ENCODE results near the gene NCAN.

The NCAN gene

GRCh38 chr19:19269952-19270694 lies 58.4 kb downstream of the NCAN start:
- H3K4me3 ChIP-seq (ENCODE audit: low read depth, low read length) = no peak overlapping the region
- no peak for DNase-seq (ENCODE audit: low read depth)
- no peak for TF ChIP-seq CTCF (IDR thresholded peaks at IDR 0.05; ENCODE audit: low read depth, low read length, missing control alignments)

GRCh38 chr19:19270749-19271571 lies 59.2 kb downstream of the NCAN start:
- no peak for TF ChIP-seq CTCF (IDR thresholded peaks at IDR 0.05; ENCODE audit: low read depth, low read length, missing control alignments)
- no peak for DNase-seq (ENCODE audit: low read depth)
- H3K4me3 ChIP-seq (ENCODE audit: low read depth, low read length) = no peak overlapping the region

- no peak for TF ChIP-seq CTCF (IDR thresholded peaks at IDR 0.05; ENCODE audit: low read depth, low read length, missing control alignments)
- H3K4me3 ChIP-seq (ENCODE audit: low read depth, low read length) = no peak overlapping the region
- no peak for DNase-seq (ENCODE audit: low read depth)
Observed at GRCh38 chr19:19271828-19272599, 60.3 kb downstream of the NCAN start.

GRCh38 chr19:19274146-19274545 lies 62.4 kb downstream of the NCAN start:
- no peak for DNase-seq (ENCODE audit: low read depth)
- no peak overlapping the region for H3K4me3 ChIP-seq (ENCODE audit: low read depth, low read length)
- TF ChIP-seq CTCF (IDR thresholded peaks at IDR 0.05; ENCODE audit: low read depth, low read length, missing control alignments) = no peak

- H3K4me3 ChIP-seq (ENCODE audit: low read depth, low read length) = no peak overlapping the region
- no peak for TF ChIP-seq CTCF (IDR thresholded peaks at IDR 0.05; ENCODE audit: low read depth, low read length, missing control alignments)
- DNase-seq (ENCODE audit: low read depth) = no peak
Observed at GRCh38 chr19:19274716-19275565, 63.2 kb downstream of the NCAN start.

GRCh38 chr19:19276386-19276785 lies 64.6 kb downstream of the NCAN start:
- no peak for DNase-seq (ENCODE audit: low read depth)
- H3K4me3 ChIP-seq (ENCODE audit: low read depth, low read length) = no peak overlapping the region
- no peak for TF ChIP-seq CTCF (IDR thresholded peaks at IDR 0.05; ENCODE audit: low read depth, low read length, missing control alignments)

All from GM12864 (cell line).